Skin of body (tissue), 2 donors: ENCODE measurements around the gene IL6R. TPM values are rescaled to one million over a fixed set of nuclear protein-coding genes. Genes with fewer than 3 reads are reported as not detected.
A peak's percentile ranks its signal among the peaks of the same experiment; 100 is the strongest.

Experiments used
- DNase-seq: peaks from one replicate; lab custom pipeline; 2025; lab: John Stamatoyannopoulos, UW
- total RNA-seq: library from RNA; depleted of rRNA; stranded (reverse); fragments of >200 nt; gene quantifications from one replicate; pipeline ENCODE4 v1.2.3, GENCODE V29; 2014

IL6R gene
- total RNA-seq, 1 donor from 2014 or later, result 10.0 TPM

GRCh38 chr1:154423988-154424326 is 18.8 kb downstream of the IL6R start:
- no peak for DNase-seq

GRCh38 chr1:154425172-154425571 is 20.0 kb downstream of the IL6R start:
- no peak for DNase-seq

- peak; percentile 8 for DNase-seq
Observed at GRCh38 chr1:154427173-154428139, 22.3 kb downstream of the IL6R start.

- DNase-seq, result no peak
Observed at GRCh38 chr1:154429118-154429517, 24.0 kb downstream of the IL6R start.

GRCh38 chr1:154429841-154430611 is 24.9 kb downstream of the IL6R start:
- no peak for DNase-seq

GRCh38 chr1:154430903-154431302 is 25.8 kb downstream of the IL6R start:
- DNase-seq, result no peak

- DNase-seq, result no peak
Observed at GRCh38 chr1:154431586-154432373, 26.6 kb downstream of the IL6R start.

GRCh38 chr1:154433161-154433764 is 28.1 kb downstream of the IL6R start:
- no peak for DNase-seq

- peak; percentile 53 for DNase-seq
Observed at GRCh38 chr1:154434346-154435085, 29.4 kb downstream of the IL6R start.

- DNase-seq, result no peak
Observed at GRCh38 chr1:154435599-154436200, 30.6 kb downstream of the IL6R start.

GRCh38 chr1:154436433-154436832 is 31.3 kb downstream of the IL6R start:
- no peak for DNase-seq

GRCh38 chr1:154440036-154440804 is 35.1 kb downstream of the IL6R start:
- DNase-seq, result no peak

GRCh38 chr1:154441241-154441888 is 36.2 kb downstream of the IL6R start:
- no peak for DNase-seq

- DNase-seq, result no peak
Observed at GRCh38 chr1:154442006-154442740, 37.0 kb downstream of the IL6R start.

GRCh38 chr1:154443274-154444013 is 38.3 kb downstream of the IL6R start:
- no peak for DNase-seq

GRCh38 chr1:154445040-154445472 is 39.9 kb downstream of the IL6R start:
- DNase-seq, result no peak

- no peak for DNase-seq
Observed at GRCh38 chr1:154446292-154446691, 41.1 kb downstream of the IL6R start.
